CD4-positive, alpha-beta T cell (primary cell): Measurements from ENCODE around the gene JUN. TPM values are rescaled to one million over a fixed set of nuclear protein-coding genes. Genes with fewer than 3 reads are reported as not detected.

Experiments
- ATAC-seq: fragments of 200-7000 bp; cut with Tn5 transposase; one replicate; pipeline ENCODE4 v1.10.0; 2022; ENCODE audit warnings: mild to moderate bottlenecking; ENCODE audit not compliant: poor library complexity
- CTCF ChIA-PET: fragments of 350-600 bp; sonication (Branson Sonifier 250); formaldehyde crosslinking; loops from one replicate; lab custom pipeline; 2021; ENCODE audit warnings: antibody characterized with exemption, inconsistent platforms; lab: Charles Lee
- POLR2A ChIA-PET: fragments of 350-600 bp; sonication (Branson Sonifier 250); formaldehyde crosslinking; loops from one replicate; lab custom pipeline; 2021; ENCODE audit warnings: antibody characterized with exemption, inconsistent platforms; lab: Charles Lee
- DNase-seq, 14 experiments: peaks; one replicate each; pipeline ENCODE4 v3.0.0-alpha.2; 2013 to 2020; ENCODE audit warnings: mixed read lengths in 2 of 14
- H3K27ac ChIP-seq, 2 donors: one replicate each; pipeline versions ENCODE4 v1.5.1 to v1.7.0; 2013; ENCODE audit warnings: low read length in 2 of 2, low read depth in 1 of 2, mild to moderate bottlenecking in 1 of 2
- H3K27me3 ChIP-seq, 2 experiments: 1 replicate in 1 of 2; 2 replicates in 1 of 2; pipeline versions ENCODE4 v1.6.1 to v1.7.0; 2013; ENCODE audit warnings: low read length in 2 of 2, control low read depth in 1 of 2, mild to moderate bottlenecking in 1 of 2, moderate library complexity in 1 of 2; ENCODE audit not compliant: insufficient read depth in 2 of 2, control insufficient read depth in 1 of 2
- H3K36me3 ChIP-seq: one replicate; pipeline ENCODE4 v1.6.1; 2013; ENCODE audit warnings: low read length, control low read depth; ENCODE audit not compliant: insufficient read depth
- H3K4me1 ChIP-seq: one replicate; pipeline ENCODE4 v1.6.1; 2013; ENCODE audit warnings: low read length, control low read depth; ENCODE audit not compliant: insufficient read depth
- H3K4me3 ChIP-seq: one replicate; pipeline ENCODE4 v1.5.1; 2013; ENCODE audit warnings: mild to moderate bottlenecking, low read length, moderate library complexity
- H3K9me3 ChIP-seq, 2 experiments: 1 replicate in 1 of 2; 2 replicates in 1 of 2; pipeline versions ENCODE4 v1.6.1 to v1.7.0; 2013; ENCODE audit warnings: low read length in 2 of 2, mild to moderate bottlenecking in 2 of 2, control low read depth in 1 of 2, moderate library complexity in 1 of 2; ENCODE audit not compliant: control insufficient read depth in 1 of 2, insufficient read depth in 1 of 2
- H3K27ac Mint-ChIP-seq: one replicate; pipeline ENCODE4 v1.8.0; 2020; ENCODE audit warnings: mixed read lengths
- H3K27me3 Mint-ChIP-seq: one replicate; pipeline ENCODE4 v1.8.0; 2021; ENCODE audit warnings: mixed read lengths
- H3K36me3 Mint-ChIP-seq: one replicate; pipeline ENCODE4 v1.8.0; 2021; ENCODE audit warnings: low read depth, mixed read lengths
- H3K4me1 Mint-ChIP-seq: one replicate; pipeline ENCODE4 v1.8.0; 2021; ENCODE audit warnings: low read depth, mixed read lengths
- H3K4me3 Mint-ChIP-seq: one replicate; pipeline ENCODE4 v1.8.0; 2020; ENCODE audit warnings: mild to moderate bottlenecking, mixed read lengths
- H3K9me3 Mint-ChIP-seq: one replicate; pipeline ENCODE4 v1.8.0; 2020; ENCODE audit warnings: mixed read lengths
- CTCF ChIP-seq: fragments of 200-600 bp; IDR thresholded peaks from one replicate; pipeline ENCODE4 v1.8.0; 2022; ENCODE audit warnings: antibody characterized with exemption, mild to moderate bottlenecking
- intact Hi-C, 2 experiments: fragments of 100-400 bp; cut with DNase I in 1 of 2; cut with micrococcal nuclease in 1 of 2; formaldehyde crosslinking; loops; one replicate each; pipeline versions ENCODE4 v1.15.1 to v1.9.0; 2023 to 2025; cut with DNase I, micrococcal nuclease
- total RNA-seq, 174 experiments: library from RNA in 2 of 174; stranded (reverse) in 2 of 174; gene quantifications; one replicate each; pipeline ENCODE4 v1.2.3 and lab custom pipeline; 2021 to 2026

JUN gene
- total RNA-seq, 2 experiments from 2014 or later = 585 to 588 TPM

- H3K27me3 ChIP-seq = no peaks in the 10 kb centered on the region
- no peak for TF ChIP-seq CTCF
- H3K27ac ChIP-seq = no peak overlapping the region
- Mint-ChIP-seq H3K4me3 (no peak overlapping the region), H3K27me3 (no peaks in the 10 kb centered on the region), H3K9me3 (no peaks in the 10 kb centered on the region), H3K27ac (peak overlapping the region; percentile 62), H3K4me1 (peaks cover 44% of the 10 kb centered on the region), H3K36me3 (no peaks in the 10 kb centered on the region)
- no peaks in the 10 kb centered on the region for H3K9me3 ChIP-seq
- ChIA-PET CTCF (no interaction called here), POLR2A (interaction anchor here (1.0 to 2.7 kb wide), 2 partner anchors 30 to 309 kb away, joined by 4 to 36 read pairs; partner anchors contain the start of gene JUN)
- no peak for DNase-seq
- ATAC-seq = no peak
- peaks cover 31% of the 10 kb centered on the region for H3K4me1 ChIP-seq
- H3K36me3 ChIP-seq = no peaks in the 10 kb centered on the region
- no peak overlapping the region for H3K4me3 ChIP-seq
- intact Hi-C loops = no loop called here
Observed at GRCh38 chr1:58754073-58754613, 29.7 kb downstream of the JUN start.

GRCh38 chr1:58753431-58753866 is 30.4 kb downstream of the JUN start:
- POLR2A ChIA-PET = no interaction called here
- Mint-ChIP-seq H3K27ac (no peak overlapping the region), H3K27me3 (no peaks in the 10 kb centered on the region), H3K4me1 (peaks cover 44% of the 10 kb centered on the region), H3K4me3 (no peak overlapping the region), H3K9me3 (no peaks in the 10 kb centered on the region), H3K36me3 (no peaks in the 10 kb centered on the region)
- CTCF ChIA-PET = no interaction called here
- H3K27ac ChIP-seq = no peak overlapping the region
- no peak for DNase-seq
- H3K27me3 ChIP-seq = no peaks in the 10 kb centered on the region
- no peak overlapping the region for H3K4me3 ChIP-seq
- H3K36me3 ChIP-seq = no peaks in the 10 kb centered on the region
- intact Hi-C loops = no loop called here
- no peak for ATAC-seq
- H3K4me1 ChIP-seq = peaks cover 31% of the 10 kb centered on the region
- no peaks in the 10 kb centered on the region for H3K9me3 ChIP-seq
- TF ChIP-seq CTCF = no peak

- POLR2A ChIA-PET = no interaction called here
- CTCF ChIA-PET = no interaction called here
- no peak for DNase-seq
- Histone ChIP-seq H3K4me3 (no peak overlapping the region), H3K27me3 (no peaks in the 10 kb centered on the region), H3K4me1 (peaks cover 4% of the 10 kb centered on the region), H3K27ac (no peak overlapping the region), H3K36me3 (no peaks in the 10 kb centered on the region), H3K9me3 (no peaks in the 10 kb centered on the region)
- Mint-ChIP-seq H3K4me3 (no peak overlapping the region), H3K4me1 (peaks cover 18% of the 10 kb centered on the region), H3K27ac (no peak overlapping the region), H3K36me3 (no peaks in the 10 kb centered on the region), H3K9me3 (no peaks in the 10 kb centered on the region), H3K27me3 (peaks cover 5% of the 10 kb centered on the region)
- no peak for ATAC-seq
- intact Hi-C loops = no loop called here
- no peak for TF ChIP-seq CTCF
Observed at GRCh38 chr1:58749646-58750045, 34.2 kb downstream of the JUN start.
